ENCODE measurements around the gene FBP1.
"Not testable (repeated sequence)": the region's sequence is repeated elsewhere in the genome, so short reads cannot be mapped to it uniquely, and the experiment has no call there.

Gene FBP1

GRCh38 chr9:94576131-94576530 lies 63.2 kb downstream of the FBP1 start:
- DNase-seq (ENCODE audit: low read depth) = no peak

- no peak for DNase-seq (ENCODE audit: low read depth)
Observed at GRCh38 chr9:94568972-94569712, 70.2 kb downstream of the FBP1 start.

- no peak for DNase-seq (ENCODE audit: low read depth)
Observed at GRCh38 chr9:94568250-94568889, 70.9 kb downstream of the FBP1 start.

GRCh38 chr9:94567271-94567670 lies 72.0 kb downstream of the FBP1 start:
- no peak for DNase-seq (ENCODE audit: low read depth)

- DNase-seq (ENCODE audit: low read depth) = no peak
Observed at GRCh38 chr9:94566550-94566949, 72.8 kb downstream of the FBP1 start.

- DNase-seq (ENCODE audit: low read depth) = not testable (repeated sequence)
Observed at GRCh38 chr9:94564279-94564678, 75.0 kb downstream of the FBP1 start.

GRCh38 chr9:94563548-94563947 lies 75.8 kb downstream of the FBP1 start:
- no peak for DNase-seq (ENCODE audit: low read depth)

GRCh38 chr9:94560237-94560636 lies 79.1 kb downstream of the FBP1 start:
- DNase-seq (ENCODE audit: low read depth) = no peak

GRCh38 chr9:94557376-94557775 lies 81.9 kb downstream of the FBP1 start:
- no peak for DNase-seq (ENCODE audit: low read depth)

- no peak for DNase-seq (ENCODE audit: low read depth)
Observed at GRCh38 chr9:94554439-94555331, 84.6 kb downstream of the FBP1 start, which contains the start of gene PCAT7. TSS of gene PCAT7 (plus strand) at chr9:94555083.

- DNase-seq (ENCODE audit: low read depth) = no peak
Observed at GRCh38 chr9:94554078-94554438, 85.3 kb downstream of the FBP1 start.

Measured in T follicular helper cell (primary cell).